Neural cell (in vitro differentiated cells): ENCODE results near the gene NRG2. TPM values are rescaled to one million over a fixed set of nuclear protein-coding genes. Genes with fewer than 3 reads are reported as not detected.

Source experiments
- H2AFZ ChIP-seq: fragments of 200-600, 300-800 bp; sonication (generic), shearing (Covaris generic); 2 replicates; pipeline ENCODE4 v1.6.0; 2014; ENCODE audit warnings: low read depth, mild to moderate bottlenecking, antibody characterized with exemption, low read length, moderate library complexity
- H3F3A ChIP-seq: fragments of 200-600 bp; shearing (Covaris generic); 2 replicates; pipeline ENCODE4 v1.6.1; 2016; ENCODE audit warnings: mild to moderate bottlenecking, moderate library complexity, mixed read lengths, antibody characterized with exemption, low read length; ENCODE audit not compliant: insufficient read depth, poor library complexity, severe bottlenecking
- H3K27ac ChIP-seq: fragments of 200-600, 300-800 bp; sonication (generic), shearing (Covaris generic); 2 replicates; pipeline ENCODE4 v1.5.1; 2014; ENCODE audit warnings: mild to moderate bottlenecking, low read length, moderate library complexity
- H3K27me3 ChIP-seq: fragments of 300-800, 200-600 bp; sonication (generic), shearing (Covaris generic); 2 replicates; pipeline ENCODE4 v1.6.0; 2014; ENCODE audit warnings: mild to moderate bottlenecking, low read depth, low read length, moderate library complexity; ENCODE audit not compliant: insufficient read depth
- H3K36me3 ChIP-seq: fragments of 300-800, 200-600 bp; sonication (generic), shearing (Covaris generic); 2 replicates; pipeline ENCODE4 v1.5.1; 2014; ENCODE audit warnings: mild to moderate bottlenecking, antibody characterized with exemption, low read length, moderate library complexity; ENCODE audit not compliant: insufficient read depth
- H3K4me2 ChIP-seq: fragments of 300-800, 200-600 bp; sonication (generic), shearing (Covaris generic); 2 replicates; pipeline ENCODE4 v1.6.0; 2014; ENCODE audit warnings: mild to moderate bottlenecking, low read length
- H3K4me3 ChIP-seq: fragments of 300-800, 200-600 bp; sonication (generic), shearing (Covaris generic); 2 replicates; pipeline ENCODE4 v1.5.1; 2014; ENCODE audit warnings: mild to moderate bottlenecking, low read length, moderate library complexity
- H3K79me2 ChIP-seq: fragments of 200-600 bp; shearing (Covaris generic); replicated peaks from 2 replicates; pipeline ENCODE4 v1.6.0; 2014; ENCODE audit warnings: mild to moderate bottlenecking, low read length, moderate library complexity; ENCODE audit not compliant: insufficient read depth
- H3K9ac ChIP-seq: fragments of 300-800, 200-600 bp; sonication (generic), shearing (Covaris generic); 2 replicates; pipeline ENCODE4 v1.6.1; 2016; ENCODE audit warnings: mild to moderate bottlenecking, low read length, mixed read lengths
- H3K9me2 ChIP-seq: fragments of 200-600 bp; shearing (Covaris generic); 2 replicates; pipeline ENCODE4 v1.6.1; 2016; ENCODE audit warnings: mild to moderate bottlenecking, low read length, mixed read lengths; ENCODE audit not compliant: insufficient read depth
- H3K9me3 ChIP-seq: fragments of 200-600, 300-800 bp; sonication (generic), shearing (Covaris generic); 2 replicates; pipeline ENCODE4 v1.6.1; 2016; ENCODE audit warnings: mild to moderate bottlenecking, mixed run types, low read length, moderate library complexity, mixed read lengths
- H4K20me1 ChIP-seq: fragments of 200-600 bp; shearing (Covaris generic); 2 replicates; pipeline ENCODE4 v1.6.1; 2016; ENCODE audit warnings: mild to moderate bottlenecking, mixed run types; ENCODE audit not compliant: insufficient read depth
- CTCF ChIP-seq: fragments of 450-650 bp; IDR thresholded peaks from 2 replicates; pipeline ENCODE4 v1.5.1; 2014; ENCODE audit warnings: antibody characterized with exemption, mild to moderate bottlenecking, moderate library complexity; ENCODE audit not compliant: poor library complexity, severe bottlenecking
- EP300 ChIP-seq: fragments of 450-650 bp; conservative IDR thresholded peaks from 2 replicates; pipeline ENCODE4 v1.6.1; 2014; ENCODE audit warnings: antibody characterized with exemption, mild to moderate bottlenecking, moderate library complexity; ENCODE audit not compliant: poor library complexity, severe bottlenecking
- EZH2 ChIP-seq: fragments of 200-600, 300-800 bp; shearing (Covaris generic), sonication (generic); IDR thresholded peaks from 2 replicates; pipeline ENCODE4 v1.6.1; 2014; ENCODE audit warnings: antibody characterized with exemption, low read length, borderline replicate concordance, mild to moderate bottlenecking; ENCODE audit not compliant: insufficient read depth, poor library complexity, severe bottlenecking
- MXI1 ChIP-seq: fragments of 450-650 bp; conservative IDR thresholded peaks from 2 replicates; pipeline ENCODE4 v1.6.1; 2014; ENCODE audit warnings: antibody characterized with exemption, mild to moderate bottlenecking; ENCODE audit not compliant: poor library complexity, severe bottlenecking
- POLR2AphosphoS5 ChIP-seq: IDR thresholded peaks from 2 replicates; pipeline ENCODE4 v1.6.1; 2012
- RAD21 ChIP-seq: fragments of 450-650 bp; conservative IDR thresholded peaks from 2 replicates; pipeline ENCODE4 v1.6.1; 2014; ENCODE audit warnings: antibody characterized with exemption, mild to moderate bottlenecking, moderate library complexity
- REST ChIP-seq: IDR thresholded peaks from 2 replicates; pipeline ENCODE4 v1.6.1; 2012; ENCODE audit warnings: borderline replicate concordance
- SMC3 ChIP-seq: fragments of 450-650 bp; conservative IDR thresholded peaks from 2 replicates; pipeline ENCODE4 v1.6.1; 2014; ENCODE audit warnings: antibody characterized with exemption, mild to moderate bottlenecking, moderate library complexity; ENCODE audit not compliant: poor library complexity
- TAF1 ChIP-seq: IDR thresholded peaks from 2 replicates; pipeline ENCODE4 v1.6.1; 2012; ENCODE audit warnings: low read depth
- polyA minus RNA-seq: library from RNA; depleted of rRNA, polyadenylated mRNA; stranded (reverse); fragments of >200 nt; gene quantifications from 2 replicates; pipeline ENCODE4 v1.2.3, GENCODE V29; 2014
- polyA plus RNA-seq: library from polyadenylated mRNA; depleted of rRNA; stranded (reverse); fragments of >200 nt; gene quantifications from 2 replicates; pipeline ENCODE4 v1.2.3, GENCODE V29; 2014

Gene NRG2
- polyA plus RNA-seq (5.4 and 5.6 TPM in 2 replicates), polyA minus RNA-seq (8.5 and 10.7 TPM in 2 replicates)

- no peaks in the 10 kb centered on the region for H3K36me3 ChIP-seq
- peak within 1 kb of the TSS; percentile 37 for H3K4me2 ChIP-seq
- H3K9ac ChIP-seq = peak within 1 kb of the TSS; percentile 83
- H2AFZ ChIP-seq = peak within 1 kb of the TSS; percentile 69
- H3K4me3 ChIP-seq = peak within 1 kb of the TSS; percentile 89
- H3K9me3 ChIP-seq = no peaks in the 10 kb centered on the region
- no peaks in the 10 kb centered on the region for H4K20me1 ChIP-seq
- no peaks in the 10 kb centered on the region for H3K79me2 ChIP-seq
- H3K27me3 ChIP-seq = peaks cover 40% of the 10 kb centered on the region
- no peaks in the 10 kb centered on the region for H3F3A ChIP-seq
- peak within 1 kb of the TSS; percentile 80 for H3K27ac ChIP-seq
- H3K9me2 ChIP-seq = no peaks in the 10 kb centered on the region
- TF ChIP-seq EZH2 = no peak
- TF ChIP-seq RAD21 = peak; percentile 21
- TF ChIP-seq EP300 = peak; percentile 59
- peak; percentile 49 for TF ChIP-seq MXI1
- TF ChIP-seq SMC3 = peak; percentile 30
- peak; percentile 91 for TF ChIP-seq CTCF
- peak; percentile 89 for TF ChIP-seq POLR2AphosphoS5
- TF ChIP-seq REST = peak; percentile 75
- peak; percentile 74 for TF ChIP-seq TAF1
These were observed at the start of gene NRG2 for GRCh38 chr5:140042643-140043507. Gene NRG2 (minus strand): TSS chr5:140043299.

- Histone ChIP-seq H2AFZ (no peak overlapping the region), H3K4me2 (no peak overlapping the region), H3F3A (no peaks in the 10 kb centered on the region), H3K9me2 (no peaks in the 10 kb centered on the region), H3K9me3 (peaks cover 8% of the 10 kb centered on the region), H3K4me3 (no peak overlapping the region), H3K36me3 (no peaks in the 10 kb centered on the region), H3K9ac (no peak overlapping the region), H3K27ac (no peak overlapping the region), H3K79me2 (no peaks in the 10 kb centered on the region), H3K27me3 (peaks cover 5% of the 10 kb centered on the region), H4K20me1 (no peaks in the 10 kb centered on the region)
- TF ChIP-seq EP300 (no peak), MXI1 (no peak), CTCF (no peak), EZH2 (no peak), REST (no peak), POLR2AphosphoS5 (no peak)
These were observed 47.2 kb upstream of the NRG2 start for GRCh38 chr5:140090251-140090650.
